Activated naive CD4-positive, alpha-beta T cell treated with anti-CD3 and anti-CD28 coated beads, Interleukin-2, amount 50 U/mL, for 24 hours (primary cell): ENCODE data around the gene MAN2A1.
A peak's percentile ranks its signal among the peaks of the same experiment; 100 is the strongest.

ENCODE experiments used
- H3K27ac Mint-ChIP-seq: one replicate; pipeline ENCODE4 v1.8.0; 2021; ENCODE audit warnings: mild to moderate bottlenecking, mixed read lengths
- H3K27me3 Mint-ChIP-seq: one replicate; pipeline ENCODE4 v1.8.0; 2021; ENCODE audit warnings: mixed read lengths
- H3K36me3 Mint-ChIP-seq: one replicate; pipeline ENCODE4 v1.8.0; 2021; ENCODE audit warnings: mixed read lengths
- H3K4me1 Mint-ChIP-seq: one replicate; pipeline ENCODE4 v1.8.0; 2021; ENCODE audit warnings: mixed read lengths
- H3K4me3 Mint-ChIP-seq: one replicate; pipeline ENCODE4 v1.8.0; 2021; ENCODE audit warnings: mild to moderate bottlenecking, mixed read lengths
- H3K9me3 Mint-ChIP-seq: one replicate; pipeline ENCODE4 v1.8.0; 2021; ENCODE audit warnings: mixed read lengths

Gene MAN2A1

DNA sequence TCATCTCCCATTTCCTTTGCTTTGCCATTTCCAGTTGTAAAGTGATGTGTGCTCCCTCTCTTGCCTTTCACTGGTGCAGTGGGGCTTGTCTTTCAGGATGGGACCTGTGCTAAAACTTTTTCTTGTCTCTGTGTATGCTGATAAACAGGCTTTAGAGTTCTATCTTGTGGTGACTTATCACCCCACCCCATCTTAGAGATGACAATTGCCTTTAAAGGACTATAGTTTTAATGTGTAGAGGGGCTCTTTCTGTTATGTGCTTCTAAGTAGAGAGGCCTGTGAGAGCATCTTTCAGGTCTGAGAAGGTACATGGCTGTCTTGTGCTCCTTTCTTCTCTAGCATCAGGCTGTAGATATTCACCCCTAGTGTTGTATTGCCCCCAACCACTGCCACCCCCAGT is 21.9 kb downstream of the MAN2A1 start:
- H3K27ac Mint-ChIP-seq, result peak overlapping the region; percentile 43
- H3K9me3 Mint-ChIP-seq, result no peaks in the 10 kb centered on the region
- no peak overlapping the region for H3K4me3 Mint-ChIP-seq
- peaks cover 18% of the 10 kb centered on the region for H3K36me3 Mint-ChIP-seq
- no peaks in the 10 kb centered on the region for H3K27me3 Mint-ChIP-seq
- peaks cover 74% of the 10 kb centered on the region for H3K4me1 Mint-ChIP-seq

DNA sequence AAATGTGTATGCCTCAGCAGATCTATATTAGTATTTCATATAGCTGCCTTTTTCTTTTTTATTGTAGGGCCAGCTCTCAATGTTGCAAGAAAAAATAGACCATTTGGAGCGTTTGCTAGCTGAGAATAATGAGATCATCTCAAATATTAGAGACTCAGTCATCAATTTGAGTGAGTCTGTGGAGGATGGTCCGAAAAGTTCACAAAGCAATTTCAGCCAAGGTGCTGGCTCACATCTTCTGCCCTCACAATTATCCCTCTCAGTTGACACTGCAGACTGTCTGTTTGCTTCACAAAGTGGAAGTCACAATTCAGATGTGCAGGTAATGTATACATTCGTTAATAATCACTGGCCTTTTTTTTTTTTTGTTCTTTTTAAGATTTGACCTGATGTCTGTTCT is 23.7 kb downstream of the MAN2A1 start:
- H3K4me1 Mint-ChIP-seq, result peaks cover 67% of the 10 kb centered on the region
- peaks cover 19% of the 10 kb centered on the region for H3K36me3 Mint-ChIP-seq
- H3K27me3 Mint-ChIP-seq, result no peaks in the 10 kb centered on the region
- H3K27ac Mint-ChIP-seq, result no peak overlapping the region
- no peaks in the 10 kb centered on the region for H3K9me3 Mint-ChIP-seq
- H3K4me3 Mint-ChIP-seq, result no peak overlapping the region

DNA sequence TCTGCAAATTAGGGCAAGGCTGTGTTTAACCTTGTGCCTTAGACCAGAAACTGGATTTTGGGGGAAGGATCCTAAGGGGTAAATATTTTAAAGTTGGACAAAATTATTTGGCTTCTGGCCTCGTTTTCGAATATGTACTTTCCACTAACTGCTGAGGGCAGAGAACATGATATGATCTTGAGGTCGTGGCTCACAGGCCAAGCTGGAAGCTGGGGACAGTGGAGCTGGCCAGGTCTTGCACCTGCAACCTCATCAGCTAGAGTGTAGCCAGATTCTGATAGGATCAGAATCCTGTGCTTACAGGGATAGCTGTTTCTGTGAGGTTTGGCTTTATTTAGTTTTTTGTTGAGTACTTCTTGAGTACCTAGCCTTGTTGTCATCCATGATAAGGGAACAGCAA is 24.9 kb downstream of the MAN2A1 start:
- no peak overlapping the region for H3K4me3 Mint-ChIP-seq
- H3K9me3 Mint-ChIP-seq, result no peaks in the 10 kb centered on the region
- peaks cover 58% of the 10 kb centered on the region for H3K4me1 Mint-ChIP-seq
- H3K27ac Mint-ChIP-seq, result peak overlapping the region; percentile 60
- H3K27me3 Mint-ChIP-seq, result no peaks in the 10 kb centered on the region
- H3K36me3 Mint-ChIP-seq, result peaks cover 24% of the 10 kb centered on the region

DNA sequence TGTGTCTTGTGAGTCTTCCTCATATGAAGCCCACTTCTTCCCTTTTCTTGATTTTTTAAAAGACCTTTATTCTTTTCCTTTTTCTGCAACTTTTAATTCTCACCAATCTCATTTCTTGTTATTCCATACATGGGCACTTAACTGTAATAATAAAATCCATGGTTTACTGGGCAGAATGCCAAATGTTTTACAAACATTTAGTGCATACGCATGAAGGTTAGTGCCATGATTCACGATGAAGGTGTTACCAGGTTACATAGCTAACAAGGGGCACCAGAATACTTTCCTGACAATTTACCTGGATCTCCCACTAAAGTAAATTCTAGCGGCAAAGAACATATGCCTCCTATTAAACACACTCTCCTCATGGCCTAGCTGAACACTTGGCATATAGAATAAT is 28.5 kb downstream of the MAN2A1 start:
- H3K9me3 Mint-ChIP-seq, result no peaks in the 10 kb centered on the region
- H3K27me3 Mint-ChIP-seq, result no peaks in the 10 kb centered on the region
- no peak overlapping the region for H3K4me3 Mint-ChIP-seq
- H3K36me3 Mint-ChIP-seq, result peaks cover 24% of the 10 kb centered on the region
- peak overlapping the region; percentile 18 for H3K27ac Mint-ChIP-seq
- peaks cover 45% of the 10 kb centered on the region for H3K4me1 Mint-ChIP-seq

DNA sequence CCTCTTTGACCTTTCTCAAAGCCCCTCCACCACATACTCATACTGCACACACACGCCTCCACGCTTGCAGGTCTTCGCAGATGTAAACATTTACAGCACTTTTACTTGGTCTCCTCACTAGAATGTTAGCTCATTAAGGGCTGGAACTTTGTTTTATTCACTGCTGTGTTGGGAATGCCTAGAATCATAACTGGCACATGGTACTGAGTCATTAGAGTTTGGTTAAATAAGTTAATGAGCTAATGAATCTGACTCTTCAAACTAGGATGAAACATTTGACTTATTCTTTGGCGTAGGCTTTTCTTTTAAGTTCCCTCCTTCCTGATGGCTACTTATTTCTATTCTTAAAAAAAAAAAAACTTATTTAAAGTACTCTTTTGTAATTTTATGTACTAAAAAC is 28.9 kb downstream of the MAN2A1 start:
- Mint-ChIP-seq H3K4me3 (no peak overlapping the region), H3K4me1 (peaks cover 47% of the 10 kb centered on the region), H3K9me3 (no peaks in the 10 kb centered on the region), H3K36me3 (peaks cover 27% of the 10 kb centered on the region), H3K27ac (no peak overlapping the region), H3K27me3 (no peaks in the 10 kb centered on the region)

DNA sequence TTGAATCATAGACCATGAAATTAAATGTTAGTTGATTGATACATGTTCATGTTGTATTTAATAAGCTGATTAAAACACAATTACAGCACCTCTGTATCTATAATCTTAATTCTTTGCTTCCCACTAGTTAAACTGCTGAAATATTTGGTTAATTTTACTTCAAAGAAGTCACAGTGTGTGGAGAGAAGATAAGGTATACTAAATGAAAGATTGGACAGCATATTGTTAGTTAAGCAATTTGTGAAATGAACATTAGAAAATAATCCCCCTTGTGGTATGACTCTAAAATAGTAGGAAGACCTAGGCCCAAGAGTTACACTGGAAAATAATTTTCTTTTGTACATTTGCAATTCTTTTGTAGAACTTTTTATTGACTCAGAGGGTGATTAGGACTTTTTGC is 30.3 kb downstream of the MAN2A1 start:
- H3K4me1 Mint-ChIP-seq, result peaks cover 50% of the 10 kb centered on the region
- H3K4me3 Mint-ChIP-seq, result no peak overlapping the region
- H3K27me3 Mint-ChIP-seq, result no peaks in the 10 kb centered on the region
- peaks cover 30% of the 10 kb centered on the region for H3K36me3 Mint-ChIP-seq
- H3K9me3 Mint-ChIP-seq, result no peaks in the 10 kb centered on the region
- H3K27ac Mint-ChIP-seq, result no peak overlapping the region

DNA sequence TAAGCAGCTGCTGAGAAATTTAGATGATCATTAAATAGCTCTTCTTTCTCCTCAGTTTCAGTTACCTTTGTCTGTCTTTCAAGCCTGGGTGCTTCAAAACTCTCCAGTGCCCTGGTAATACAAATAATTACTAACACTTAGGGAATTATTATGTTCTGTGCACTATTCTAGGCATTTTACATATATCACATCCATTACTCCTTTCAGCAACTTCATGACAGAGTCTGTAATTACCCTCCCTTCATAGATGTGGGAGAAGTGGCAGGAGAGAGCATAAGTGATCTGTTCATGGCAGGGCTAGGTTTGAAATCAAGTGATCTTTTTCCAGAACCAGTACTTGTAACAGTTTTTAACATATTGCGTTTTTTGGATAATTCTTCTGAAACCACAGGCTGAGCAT is 32.0 kb downstream of the MAN2A1 start:
- Mint-ChIP-seq H3K36me3 (peaks cover 29% of the 10 kb centered on the region), H3K9me3 (no peaks in the 10 kb centered on the region), H3K27ac (no peak overlapping the region), H3K27me3 (no peaks in the 10 kb centered on the region), H3K4me3 (no peak overlapping the region), H3K4me1 (peaks cover 49% of the 10 kb centered on the region)

DNA sequence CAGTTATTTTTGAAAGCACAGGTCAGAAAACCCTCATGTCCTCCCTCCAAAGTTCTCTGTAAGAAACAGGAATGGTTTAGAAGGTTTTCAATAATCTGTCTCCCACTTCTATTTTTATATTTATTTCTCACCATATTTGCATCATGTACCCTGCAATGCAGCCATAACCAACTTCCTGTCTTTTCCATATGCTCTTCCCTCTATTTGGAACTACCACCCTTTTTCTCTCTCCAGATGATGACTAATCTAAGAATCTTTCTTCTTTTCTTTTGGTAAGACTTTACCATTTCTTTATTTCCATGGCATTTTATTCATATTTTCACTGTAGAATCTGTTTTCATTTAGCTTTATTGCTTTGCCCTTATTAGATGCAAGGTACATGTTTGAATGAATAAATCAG is 33.9 kb downstream of the MAN2A1 start:
- H3K9me3 Mint-ChIP-seq, result no peaks in the 10 kb centered on the region
- H3K36me3 Mint-ChIP-seq, result peaks cover 30% of the 10 kb centered on the region
- peaks cover 51% of the 10 kb centered on the region for H3K4me1 Mint-ChIP-seq
- no peaks in the 10 kb centered on the region for H3K27me3 Mint-ChIP-seq
- H3K27ac Mint-ChIP-seq, result peak overlapping the region; percentile 78
- H3K4me3 Mint-ChIP-seq, result no peak overlapping the region

DNA sequence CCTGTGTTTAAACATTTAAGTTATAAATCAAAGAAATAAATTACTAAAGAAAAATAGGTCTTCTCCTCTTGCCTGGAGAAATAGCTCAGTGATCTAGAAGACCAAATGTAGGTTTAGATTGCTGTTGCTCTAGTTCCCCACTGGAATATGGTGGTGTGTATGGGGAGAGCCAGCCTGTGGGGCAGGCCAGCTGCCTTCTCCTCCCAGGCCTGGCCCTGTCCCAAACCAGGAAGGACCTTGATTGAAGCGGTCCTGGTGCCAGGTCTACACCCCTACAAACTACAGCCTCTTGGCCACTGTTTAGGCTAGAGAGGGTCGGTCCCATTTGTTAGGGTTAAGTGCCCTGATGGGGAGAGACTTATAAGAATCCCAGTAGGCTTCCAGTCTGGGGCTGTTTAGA is 35.4 kb downstream of the MAN2A1 start:
- Mint-ChIP-seq H3K27me3 (no peaks in the 10 kb centered on the region), H3K4me1 (peaks cover 50% of the 10 kb centered on the region), H3K9me3 (no peaks in the 10 kb centered on the region), H3K36me3 (peaks cover 29% of the 10 kb centered on the region), H3K4me3 (no peak overlapping the region), H3K27ac (no peak overlapping the region)

DNA sequence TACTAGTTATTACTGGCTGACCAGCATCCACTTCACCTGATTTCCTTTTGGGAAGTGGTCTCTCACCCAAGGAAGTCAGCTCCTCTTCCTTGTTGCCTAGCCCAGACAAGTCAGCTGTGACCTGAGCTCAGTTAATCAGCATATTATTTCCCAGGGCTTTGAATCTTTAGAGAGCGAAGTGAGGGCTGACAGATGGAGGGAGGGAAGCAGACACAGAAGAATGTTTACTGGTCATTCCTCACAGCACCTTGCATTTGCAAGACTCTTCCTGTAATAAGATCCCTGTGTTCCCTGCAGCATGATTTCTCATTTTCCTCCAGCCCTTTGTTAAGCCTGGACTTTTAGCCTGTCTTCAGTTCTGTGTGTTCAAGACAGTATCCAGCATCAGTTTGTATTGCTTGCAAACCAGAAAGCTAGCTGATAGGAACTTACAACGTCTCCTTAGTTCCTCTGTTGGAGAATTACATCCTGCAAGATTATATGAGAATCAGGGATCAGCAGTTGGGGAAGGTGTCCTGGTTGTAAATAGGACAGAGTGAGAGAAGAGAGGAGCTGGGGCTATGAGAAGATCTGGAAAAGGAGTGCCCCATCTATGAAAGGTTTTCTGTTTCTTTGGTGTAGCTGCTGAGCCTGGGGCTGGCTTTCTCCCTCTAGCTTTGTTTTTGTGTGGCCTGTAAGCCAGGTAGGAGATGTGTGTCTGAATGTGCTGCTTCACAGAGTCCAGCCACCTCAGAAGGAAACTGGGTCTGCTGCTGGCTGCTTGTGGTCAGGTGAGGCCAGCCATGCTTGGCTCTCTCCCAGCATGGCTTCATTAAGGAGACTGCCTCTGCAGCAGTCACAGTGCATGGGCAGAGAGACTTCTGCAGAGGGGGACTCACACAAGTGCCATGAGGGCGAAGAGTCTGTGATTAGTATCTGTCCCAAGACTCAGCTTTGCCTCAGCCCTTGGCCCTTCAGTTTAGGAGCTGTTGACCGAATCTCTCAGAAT is 50.3 kb downstream of the MAN2A1 start:
- H3K4me3 Mint-ChIP-seq, result no peak overlapping the region

DNA sequence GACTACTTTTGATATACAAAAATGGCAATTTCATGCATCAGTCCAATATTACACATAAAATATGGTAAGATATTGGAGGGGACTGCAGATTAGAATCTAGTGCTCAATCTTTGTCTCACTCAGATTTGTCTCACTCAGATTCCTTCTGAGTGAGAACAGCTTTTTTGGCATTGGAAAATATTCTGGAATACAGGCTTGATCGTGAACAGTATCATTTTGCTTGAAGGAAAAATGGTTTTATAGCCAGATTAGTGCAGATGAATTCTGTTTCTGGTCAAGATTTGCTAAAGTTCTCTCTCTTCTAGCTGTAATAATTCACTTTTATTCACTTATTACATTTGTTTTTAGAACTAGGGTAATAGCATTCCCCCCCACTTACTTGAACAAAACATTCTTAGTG is 51.2 kb downstream of the MAN2A1 start:
- Mint-ChIP-seq H3K4me3 (no peak overlapping the region), H3K36me3 (peaks cover 34% of the 10 kb centered on the region), H3K27me3 (no peaks in the 10 kb centered on the region), H3K27ac (no peak overlapping the region), H3K4me1 (peaks cover 85% of the 10 kb centered on the region), H3K9me3 (no peaks in the 10 kb centered on the region)

More for the DNA sequence above, 50.3 kb downstream of the MAN2A1 start:
- Mint-ChIP-seq H3K27ac (peak overlapping the region; percentile 67), H3K27me3 (no peaks in the 10 kb centered on the region), H3K36me3 (peaks cover 34% of the 10 kb centered on the region), H3K4me1 (peaks cover 88% of the 10 kb centered on the region), H3K9me3 (no peaks in the 10 kb centered on the region)

DNA sequence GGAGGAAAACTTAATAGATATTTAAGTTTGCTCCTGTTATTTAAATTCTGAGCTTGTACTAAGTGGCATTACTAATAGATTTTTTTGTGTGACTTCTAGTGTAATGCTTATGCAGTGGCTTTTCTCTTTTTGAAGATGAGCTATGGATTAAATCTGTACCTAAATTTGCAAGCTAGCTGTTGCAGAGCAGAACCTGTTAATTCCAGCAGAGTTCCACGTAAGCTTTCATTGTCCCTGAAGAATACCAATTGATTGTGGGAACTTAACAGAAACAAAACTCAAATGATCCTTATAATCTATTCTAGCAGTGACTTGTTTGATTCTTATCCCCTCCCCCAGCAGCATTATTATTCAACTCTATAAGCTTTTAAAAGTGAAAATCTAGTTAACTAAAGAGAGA is 51.7 kb downstream of the MAN2A1 start:
- Mint-ChIP-seq H3K4me3 (no peak overlapping the region), H3K36me3 (peaks cover 34% of the 10 kb centered on the region), H3K27ac (no peak overlapping the region), H3K9me3 (no peaks in the 10 kb centered on the region), H3K4me1 (peaks cover 90% of the 10 kb centered on the region), H3K27me3 (no peaks in the 10 kb centered on the region)

DNA sequence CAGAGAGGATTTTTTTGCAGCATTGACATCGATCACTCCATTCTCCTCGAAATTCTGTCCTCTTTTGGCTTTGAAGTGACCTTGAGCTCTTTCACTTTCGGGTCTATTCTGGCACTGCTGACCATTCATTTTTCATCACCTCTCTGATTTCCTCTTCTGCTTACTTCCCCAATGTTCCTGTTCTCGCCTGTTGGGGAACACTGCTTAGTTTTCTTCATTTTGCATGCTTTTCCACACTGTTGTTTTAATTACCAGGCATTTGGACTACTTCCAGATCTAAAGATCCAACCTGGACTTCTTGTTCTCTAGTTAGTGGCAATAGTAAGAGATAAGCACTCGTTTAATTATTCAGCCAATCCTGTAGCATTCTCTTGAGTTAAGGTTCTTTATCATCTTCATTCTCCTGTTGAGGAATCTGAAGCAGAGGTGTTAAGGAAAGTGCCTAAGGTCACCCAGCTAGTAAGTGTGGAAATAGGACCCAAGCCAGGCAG is 53.4 kb downstream of the MAN2A1 start:
- Mint-ChIP-seq H3K36me3 (peaks cover 28% of the 10 kb centered on the region), H3K27me3 (no peaks in the 10 kb centered on the region), H3K4me3 (no peak overlapping the region), H3K4me1 (peaks cover 90% of the 10 kb centered on the region), H3K9me3 (no peaks in the 10 kb centered on the region), H3K27ac (no peak overlapping the region)

DNA sequence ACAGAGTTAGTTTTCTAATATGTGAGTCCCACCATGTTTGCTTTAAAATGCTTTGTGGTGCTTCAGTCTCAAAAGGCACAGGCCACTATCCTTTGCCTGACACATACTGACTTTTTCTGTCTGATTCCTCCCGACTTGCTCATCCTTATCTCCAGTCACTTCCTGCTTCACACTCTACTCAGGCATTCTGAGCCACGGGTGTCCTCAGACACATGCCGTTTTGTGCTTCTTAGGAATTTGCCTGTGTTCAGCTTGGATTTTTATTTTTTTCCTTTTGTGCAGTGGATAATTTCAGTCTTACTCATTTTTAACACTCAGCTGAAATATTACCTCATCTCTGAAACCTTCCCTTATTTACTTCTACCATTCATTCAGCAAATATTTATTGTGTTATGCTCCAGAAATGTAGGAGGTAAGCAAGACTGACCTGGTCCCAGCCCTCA is 54.1 kb downstream of the MAN2A1 start:
- Mint-ChIP-seq H3K9me3 (no peaks in the 10 kb centered on the region), H3K4me3 (no peak overlapping the region), H3K4me1 (peaks cover 90% of the 10 kb centered on the region), H3K27ac (peak overlapping the region; percentile 74), H3K36me3 (peaks cover 28% of the 10 kb centered on the region), H3K27me3 (no peaks in the 10 kb centered on the region)

DNA sequence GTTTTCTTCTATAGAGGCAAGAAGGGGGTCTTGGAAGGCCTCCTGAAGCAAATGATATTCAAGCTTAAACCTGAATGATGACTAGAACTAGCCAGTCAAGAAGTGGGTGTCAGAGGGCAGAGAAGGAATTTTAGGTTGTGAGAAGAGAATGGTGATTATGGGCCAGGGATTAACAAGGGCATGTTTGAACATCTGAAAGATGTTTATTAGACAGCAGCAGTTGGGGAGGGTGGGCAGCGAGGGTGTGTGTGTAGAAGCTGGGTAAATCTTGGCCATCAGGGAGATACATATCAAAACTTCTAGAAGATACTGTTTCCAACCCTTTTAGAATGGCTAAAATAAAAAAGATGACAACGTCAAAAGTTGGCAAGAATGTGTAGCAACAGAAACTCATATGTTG is 54.5 kb downstream of the MAN2A1 start:
- Mint-ChIP-seq H3K36me3 (peaks cover 28% of the 10 kb centered on the region), H3K4me3 (no peak overlapping the region), H3K27me3 (no peaks in the 10 kb centered on the region), H3K27ac (peak overlapping the region; percentile 74), H3K9me3 (no peaks in the 10 kb centered on the region), H3K4me1 (peaks cover 90% of the 10 kb centered on the region)

DNA sequence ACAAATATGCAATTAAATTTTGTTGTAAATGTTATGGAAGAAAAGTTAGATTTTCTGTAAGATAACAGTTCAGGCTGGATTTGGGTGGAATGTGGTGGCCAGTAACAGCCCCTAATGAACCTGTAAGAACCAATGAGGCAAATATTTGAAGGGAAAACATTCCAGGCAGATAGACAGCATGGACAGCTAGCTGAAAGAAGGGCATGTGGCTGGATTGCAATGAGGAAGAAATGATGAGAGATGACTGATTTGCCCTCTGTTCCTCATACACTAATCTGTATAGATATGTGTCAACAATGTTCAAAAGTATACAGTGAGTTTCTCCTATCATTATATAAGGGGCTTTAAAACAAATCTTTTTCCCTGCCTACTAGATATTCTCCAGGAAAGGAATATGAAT is 58.8 kb downstream of the MAN2A1 start:
- Mint-ChIP-seq H3K4me3 (no peak overlapping the region), H3K4me1 (peaks cover 83% of the 10 kb centered on the region), H3K27me3 (no peaks in the 10 kb centered on the region), H3K27ac (no peak overlapping the region), H3K9me3 (no peaks in the 10 kb centered on the region), H3K36me3 (peaks cover 23% of the 10 kb centered on the region)
